Measurements from ENCODE around the gene RASGRP4. TPM values are rescaled to one million over a fixed set of nuclear protein-coding genes. Genes with fewer than 3 reads are reported as not detected.
"Not testable (repeated sequence)": the region's sequence is repeated elsewhere in the genome, so short reads cannot be mapped to it uniquely, and the experiment has no call there.

Gene RASGRP4
- total RNA-seq, 1 donor from 2014 or later: not detected

DNA sequence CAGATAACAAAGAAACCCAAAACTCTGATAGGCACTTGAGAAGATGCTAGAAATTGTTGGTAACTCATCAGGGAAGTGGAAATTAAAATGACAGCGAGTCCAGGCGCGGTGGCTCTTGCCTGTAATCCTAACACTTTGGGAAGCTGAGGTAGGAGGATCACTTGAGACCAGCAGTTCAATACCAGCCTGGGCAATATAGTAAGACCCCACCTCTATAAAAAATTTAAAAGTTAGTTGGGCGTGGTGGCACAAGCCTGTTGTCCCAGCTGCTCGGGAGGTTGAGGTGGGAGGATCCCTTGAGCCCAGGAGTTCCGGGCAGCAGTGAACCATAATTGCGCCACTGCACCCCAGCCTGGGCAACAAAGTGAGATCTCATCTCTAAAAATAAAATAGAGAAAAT, 4.9 kb upstream of the RASGRP4 start:
- no peak for TF ChIP-seq CTCF (IDR thresholded peaks at IDR 0.05)
- Mint-ChIP-seq H3K36me3 (ENCODE audit: low read depth) (no peaks in the 10 kb centered on the region), H3K9me3 (ENCODE audit: low read depth) (no peaks in the 10 kb centered on the region), H3K4me3 (ENCODE audit: unreplicated experiment) (no peak overlapping the region), H3K27ac (ENCODE audit: unreplicated experiment) (no peak overlapping the region), H3K27me3 (ENCODE audit: low read depth) (peaks cover 28% of the 10 kb centered on the region), H3K4me1 (ENCODE audit: low read depth) (peaks cover 6% of the 10 kb centered on the region)
- no peak for DNase-seq (ENCODE audit: low spot score)

- no peaks in the 10 kb centered on the region for H3K9me3 Mint-ChIP-seq (ENCODE audit: low read depth)
- no peak overlapping the region for H3K4me3 Mint-ChIP-seq (ENCODE audit: unreplicated experiment)
- no peak for TF ChIP-seq CTCF (IDR thresholded peaks at IDR 0.05)
- H3K4me1 Mint-ChIP-seq (ENCODE audit: low read depth): peaks cover 6% of the 10 kb centered on the region
- no peak overlapping the region for H3K27ac Mint-ChIP-seq (ENCODE audit: unreplicated experiment)
- H3K36me3 Mint-ChIP-seq (ENCODE audit: low read depth): no peaks in the 10 kb centered on the region
- DNase-seq (ENCODE audit: low spot score): no peak
- H3K27me3 Mint-ChIP-seq (ENCODE audit: low read depth): peaks cover 31% of the 10 kb centered on the region
These were observed 3.8 kb upstream of the RASGRP4 start for GRCh38 chr19:38429811-38430156.

DNA sequence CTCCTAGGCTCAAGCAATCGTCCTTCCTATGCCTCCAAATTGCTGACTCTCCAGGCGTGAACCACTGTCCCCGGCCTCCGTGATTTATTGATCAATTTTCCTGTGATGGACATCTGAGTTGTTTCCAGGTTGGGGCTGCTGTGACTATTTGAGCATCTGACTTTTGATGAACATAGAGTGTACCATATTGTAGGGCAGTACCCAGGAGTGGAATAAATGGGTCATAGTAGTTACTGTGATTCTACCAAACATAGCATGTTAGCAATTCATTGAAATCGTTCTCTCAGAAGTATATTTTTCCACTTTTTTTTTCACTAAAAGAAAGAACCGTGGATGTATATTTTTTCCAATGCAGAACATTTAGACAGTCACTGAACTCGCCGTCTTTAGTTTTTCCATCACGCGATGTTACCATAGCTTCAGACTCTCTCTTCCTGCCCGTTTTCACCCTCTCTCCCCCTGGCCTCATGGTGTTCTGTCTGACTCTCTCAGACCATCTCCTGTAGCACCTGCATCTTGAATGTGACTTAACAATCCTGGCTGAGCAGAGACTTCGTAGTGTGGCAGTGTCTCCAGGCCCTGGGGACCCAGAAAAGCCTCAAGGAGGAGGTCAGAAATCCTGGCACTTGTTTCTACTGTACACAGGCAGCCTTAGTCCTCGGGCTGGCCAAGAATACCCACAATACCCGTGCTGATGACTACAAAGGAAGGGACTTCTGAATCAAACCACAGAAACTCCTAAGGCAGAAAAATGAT, 3.2 kb upstream of the RASGRP4 start:
- Mint-ChIP-seq H3K27ac (ENCODE audit: unreplicated experiment) (no peak overlapping the region), H3K36me3 (ENCODE audit: low read depth) (no peaks in the 10 kb centered on the region), H3K4me3 (ENCODE audit: unreplicated experiment) (no peak overlapping the region), H3K4me1 (ENCODE audit: low read depth) (peaks cover 4% of the 10 kb centered on the region), H3K9me3 (ENCODE audit: low read depth) (no peaks in the 10 kb centered on the region), H3K27me3 (ENCODE audit: low read depth) (peaks cover 29% of the 10 kb centered on the region)
- no peak for DNase-seq (ENCODE audit: low spot score)
- no peak for TF ChIP-seq CTCF (IDR thresholded peaks at IDR 0.05)

GRCh38 chr19:38427035-38427677, 1.1 kb upstream of the RASGRP4 start:
- H3K4me3 Mint-ChIP-seq (ENCODE audit: unreplicated experiment); DNase-seq (ENCODE audit: low spot score); H3K36me3 Mint-ChIP-seq (ENCODE audit: low read depth); H3K27ac Mint-ChIP-seq (ENCODE audit: unreplicated experiment); H3K4me1 Mint-ChIP-seq (ENCODE audit: low read depth); H3K9me3 Mint-ChIP-seq (ENCODE audit: low read depth): not testable (repeated sequence)
- H3K27me3 Mint-ChIP-seq (ENCODE audit: low read depth): peaks cover 20% of the 10 kb centered on the region

GRCh38 chr19:38425222-38425809, 703 bp downstream of the RASGRP4 start:
- TF ChIP-seq CTCF (IDR thresholded peaks at IDR 0.05): no peak
- Mint-ChIP-seq H3K4me1 (ENCODE audit: low read depth) (no peaks in the 10 kb centered on the region), H3K27ac (ENCODE audit: unreplicated experiment) (no peak overlapping the region), H3K9me3 (ENCODE audit: low read depth) (no peaks in the 10 kb centered on the region), H3K36me3 (ENCODE audit: low read depth) (no peaks in the 10 kb centered on the region), H3K27me3 (ENCODE audit: low read depth) (peaks cover 16% of the 10 kb centered on the region), H3K4me3 (ENCODE audit: unreplicated experiment) (no peak overlapping the region)
- DNase-seq (ENCODE audit: low spot score): no peak
